Suprapubic skin (tissue), 4 donors: ENCODE results near the gene P3H1.

Experiments
- CTCF ChIP-seq, 2 donors: fragments of 200-600 bp in 1 of 2; fragments of 450-650 bp in 1 of 2; sonication (generic) in 1 of 2; IDR thresholded peaks; one replicate each; pipeline ENCODE4 v1.5.1; 2016 to 2019; ENCODE audit warnings: antibody characterized with exemption in 2 of 2, mild to moderate bottlenecking in 1 of 2, moderate library complexity in 1 of 2
- POLR2A ChIP-seq, 2 donors: fragments of 450-650 bp; IDR thresholded peaks; one replicate each; pipeline ENCODE4 v1.6.1; 2017; ENCODE audit warnings: antibody characterized with exemption in 2 of 2, mild to moderate bottlenecking in 2 of 2, moderate library complexity in 2 of 2
- POLR2AphosphoS5 ChIP-seq, 3 donors: sonication (generic); formaldehyde crosslinking; IDR thresholded peaks; one replicate each; pipeline ENCODE4 v1.6.1; 2017; ENCODE audit warnings: antibody characterized with exemption in 3 of 3

GRCh38 chr1:42698081-42698813 lies 68.6 kb downstream of the P3H1 start:
- TF ChIP-seq POLR2AphosphoS5 (IDR thresholded peaks at IDR 0.05), result no peak
- no peak for TF ChIP-seq CTCF (IDR thresholded peaks at IDR 0.05)
- no peak for TF ChIP-seq POLR2A (IDR thresholded peaks at IDR 0.05)
